IMR-90 (cell line): ENCODE measurements around the gene TEX101. TPM values are rescaled to one million over a fixed set of nuclear protein-coding genes. Genes with fewer than 3 reads are reported as not detected.

ENCODE experiments used
- ATAC-seq: fragments of 200-7000 bp; cut with Tn5 transposase; 2 replicates; pipeline ENCODE4 v1.9.1; 2020; ENCODE audit warnings: low read depth, mild to moderate bottlenecking, moderate library complexity
- BruUV-seq: library from RNA; stranded (reverse); fragments of 400-500 nt; replicated peaks from 2 replicates; lab custom pipeline; 2021; lab: Mats Ljungman, UMichigan
- CTCF ChIA-PET: fragments of 300-600 bp; formaldehyde crosslinking; extraction: SDS; loops from one replicate; lab custom pipeline; 2021; ENCODE audit warnings: antibody characterized with exemption; lab: Yijun Ruan, JAX
- POLR2A ChIA-PET: fragments of 300-600 bp; sonication (Branson Sonifier 250); formaldehyde crosslinking; loops from one replicate; lab custom pipeline; 2022; ENCODE audit warnings: antibody characterized with exemption; ENCODE audit not compliant: unreplicated experiment; lab: Charles Lee
- DNase-seq: peaks from one replicate; pipeline ENCODE4 v3.0.0; 2013
- H2AFZ ChIP-seq: replicated peaks from 2 replicates; pipeline ENCODE3; 2013; ENCODE audit warnings: low read length, mild to moderate bottlenecking; ENCODE audit not compliant: poor library complexity
- H2AK5ac ChIP-seq: 2 replicates; pipeline ENCODE4 v1.6.1; 2013; ENCODE audit warnings: low read depth, low read length, inconsistent platforms
- H2AK9ac ChIP-seq: replicated peaks from 2 replicates; pipeline ENCODE3; 2013; ENCODE audit warnings: mild to moderate bottlenecking, low read depth, low read length, moderate library complexity; ENCODE audit not compliant: poor library complexity
- H2BK120ac ChIP-seq: 2 replicates; pipeline ENCODE4 v1.6.1; 2013; ENCODE audit warnings: low read depth, low read length, inconsistent platforms
- H2BK15ac ChIP-seq: 3 replicates; pipeline ENCODE4 v1.6.1; 2013; ENCODE audit warnings: low read depth, low read length, inconsistent platforms
- H2BK20ac ChIP-seq: 2 replicates; pipeline ENCODE4 v1.6.1; 2013; ENCODE audit warnings: low read depth, mild to moderate bottlenecking, inconsistent platforms, low read length, moderate library complexity
- H2BK5ac ChIP-seq: 2 replicates; pipeline ENCODE4 v1.6.1; 2013; ENCODE audit warnings: mild to moderate bottlenecking, low read depth, low read length, inconsistent platforms; ENCODE audit not compliant: poor library complexity, severe bottlenecking
- H3K14ac ChIP-seq: replicated peaks from 2 replicates; pipeline ENCODE4 v1.6.1; 2013; ENCODE audit warnings: low read depth, low read length, inconsistent platforms
- H3K18ac ChIP-seq: 2 replicates; pipeline ENCODE4 v1.6.1; 2013; ENCODE audit warnings: low read depth, low read length, control low read depth
- H3K23ac ChIP-seq: 2 replicates; pipeline ENCODE4 v1.6.1; 2013; ENCODE audit warnings: low read depth, low read length, inconsistent platforms
- H3K27ac ChIP-seq: 2 replicates; pipeline ENCODE4 v1.5.1; 2013; ENCODE audit warnings: mild to moderate bottlenecking, control low read depth, low read length; ENCODE audit not compliant: insufficient read depth
- H3K27me3 ChIP-seq: 2 replicates; pipeline ENCODE4 v1.6.1; 2013; ENCODE audit warnings: low read length; ENCODE audit not compliant: control insufficient read depth, insufficient read depth
- H3K36me3 ChIP-seq: 2 replicates; pipeline ENCODE4 v1.6.1; 2013; ENCODE audit warnings: low read length, mixed read lengths; ENCODE audit not compliant: control insufficient read depth, insufficient read depth
- H3K4ac ChIP-seq: 2 replicates; pipeline ENCODE4 v1.6.1; 2013; ENCODE audit warnings: low read depth, low read length, inconsistent platforms
- H3K4me1 ChIP-seq: 2 replicates; pipeline ENCODE4 v1.6.1; 2013; ENCODE audit warnings: low read length, mixed read lengths; ENCODE audit not compliant: control insufficient read depth, insufficient read depth
- H3K4me2 ChIP-seq: 2 replicates; pipeline ENCODE4 v1.6.1; 2013; ENCODE audit warnings: low read depth, mild to moderate bottlenecking, control low read depth, low read length, moderate library complexity
- H3K4me3 ChIP-seq: 2 replicates; pipeline ENCODE4 v1.5.1; 2013; ENCODE audit warnings: low read depth, mild to moderate bottlenecking, control low read depth, low read length, moderate library complexity; ENCODE audit not compliant: insufficient read depth
- H3K56ac ChIP-seq: 2 replicates; pipeline ENCODE4 v1.6.1; 2013; ENCODE audit warnings: low read length, inconsistent platforms; ENCODE audit not compliant: insufficient read depth; ENCODE audit errors: extremely low read depth
- H3K79me1 ChIP-seq, 2 experiments: 2 replicates each; pipeline ENCODE4 v1.6.1; 2013; ENCODE audit warnings: low read length in 2 of 2, inconsistent platforms in 1 of 2, low read depth in 1 of 2
- H3K9ac ChIP-seq: 2 replicates; pipeline ENCODE4 v1.6.1; 2013; ENCODE audit warnings: low read depth, low read length, control low read depth
- H3K9me1 ChIP-seq: 2 replicates; pipeline ENCODE4 v1.6.1; 2013; ENCODE audit warnings: low read length, inconsistent platforms; ENCODE audit not compliant: insufficient read depth
- H3K9me3 ChIP-seq: 2 replicates; pipeline ENCODE4 v1.6.1; 2013; ENCODE audit warnings: low read length; ENCODE audit not compliant: control insufficient read depth, insufficient read depth
- H4K20me1 ChIP-seq: 2 replicates; pipeline ENCODE4 v1.6.1; 2013; ENCODE audit warnings: low read length, inconsistent platforms; ENCODE audit not compliant: insufficient read depth
- H4K5ac ChIP-seq: 2 replicates; pipeline ENCODE4 v1.6.1; 2013; ENCODE audit warnings: mild to moderate bottlenecking, low read depth, low read length, control low read depth
- H4K8ac ChIP-seq, 2 experiments: 2 replicates each; pipeline ENCODE4 v1.6.1; 2013; ENCODE audit warnings: low read depth in 2 of 2, low read length in 2 of 2, control low read depth in 1 of 2, inconsistent platforms in 1 of 2
- H4K91ac ChIP-seq: 2 replicates; pipeline ENCODE4 v1.6.1; 2013; ENCODE audit warnings: low read depth, low read length, inconsistent platforms; ENCODE audit not compliant: insufficient read depth
- CHD1 ChIP-seq: IDR thresholded peaks from 2 replicates; pipeline ENCODE4 v1.6.1; 2012; ENCODE audit warnings: low read depth, low read length, improper control_type of control experiment
- FOS ChIP-seq: fragments of 150-350 bp; IDR thresholded peaks from 2 replicates; pipeline ENCODE4 v1.6.1; 2016; ENCODE audit warnings: low read depth, low read length
- MAFK ChIP-seq: IDR thresholded peaks from 2 replicates; pipeline ENCODE4 v1.6.1; 2012; ENCODE audit warnings: low read depth, low read length, improper control_type of control experiment
- NFE2L2 ChIP-seq: fragments of 150-350 bp; IDR thresholded peaks from 2 replicates; pipeline ENCODE4 v1.6.1; 2016; ENCODE audit warnings: low read depth, mild to moderate bottlenecking, low read length
- POLR2A ChIP-seq: IDR thresholded peaks from 2 replicates; pipeline ENCODE4 v1.6.1; 2012; ENCODE audit warnings: mild to moderate bottlenecking, low read depth, low read length
- RAD21 ChIP-seq: IDR thresholded peaks from 2 replicates; pipeline ENCODE4 v1.6.1; 2012; ENCODE audit warnings: low read length, improper control_type of control experiment
- RFX5 ChIP-seq: IDR thresholded peaks from 2 replicates; pipeline ENCODE4 v1.8.0; 2012; ENCODE audit warnings: low read depth, mild to moderate bottlenecking, low read length, moderate library complexity
- SMC3 ChIP-seq: fragments of 150-350 bp; IDR thresholded peaks from 2 replicates; pipeline ENCODE4 v1.6.1; 2016; ENCODE audit warnings: low read depth, mild to moderate bottlenecking, antibody characterized with exemption, low read length, moderate library complexity
- WGBS, 2 experiments: methylation state at CpG; one replicate each; pipeline versions ENCODE4 v1.1.5 to v1.1.7; 2013; ENCODE audit warnings: missing lambda C conversion rate in 2 of 2; ENCODE audit not compliant: insufficient read length in 1 of 2; ENCODE audit errors: extremely low coverage in 2 of 2; 5-methylcytosine and 5-hydroxymethylcytosine counted together
- dilution Hi-C: fragments of 300-500 bp; cut with HindIII; formaldehyde crosslinking; loops from one replicate; pipeline ENCODE4 v1.14.3; 2018; ENCODE audit warnings: low sequenced_read_pairs; ENCODE audit not compliant: unreplicated experiment
- in situ Hi-C: fragments of 300-500 bp; cut with MboI; formaldehyde crosslinking; loops from 3 replicates; pipeline ENCODE4 v1.14.3; 2019; ENCODE audit warnings: low sequenced_read_pairs, inconsistent platforms, mixed read lengths
- intact Hi-C: fragments of 100-400 bp; cut with micrococcal nuclease; formaldehyde crosslinking; loops from 2 replicates; pipeline ENCODE4 v1.10.0; 2022
- polyA plus RNA-seq, 3 experiments: library from polyadenylated mRNA; depleted of rRNA; stranded (reverse); fragments of >200 nt; gene quantifications; 2 replicates each; pipeline ENCODE4 v1.2.3, GENCODE V29; 2012; ENCODE audit warnings: low replicate concordance in 1 of 3
- total RNA-seq: library from RNA; depleted of rRNA; stranded (reverse); fragments of >200 nt; gene quantifications from 2 replicates; pipeline ENCODE4 v1.2.3, GENCODE V29; 2012
- TF ChIP-seq, protein P1 (sequence below): fragments of 150-350 bp; IDR thresholded peaks from 2 replicates; pipeline ENCODE4 v1.6.1; 2017; ENCODE audit warnings: mild to moderate bottlenecking, antibody characterized with exemption, low read length, low read depth
- TF ChIP-seq, protein P2 (sequence below): conservative IDR thresholded peaks from 2 replicates; pipeline ENCODE4 v1.5.1; 2012; ENCODE audit warnings: mild to moderate bottlenecking, low read depth, low read length, improper control_type of control experiment

TEX101 gene
- total and polyA plus RNA-seq, 2 of the 4 experiments (the other 2 are of a cell fraction): not detected

DNA sequence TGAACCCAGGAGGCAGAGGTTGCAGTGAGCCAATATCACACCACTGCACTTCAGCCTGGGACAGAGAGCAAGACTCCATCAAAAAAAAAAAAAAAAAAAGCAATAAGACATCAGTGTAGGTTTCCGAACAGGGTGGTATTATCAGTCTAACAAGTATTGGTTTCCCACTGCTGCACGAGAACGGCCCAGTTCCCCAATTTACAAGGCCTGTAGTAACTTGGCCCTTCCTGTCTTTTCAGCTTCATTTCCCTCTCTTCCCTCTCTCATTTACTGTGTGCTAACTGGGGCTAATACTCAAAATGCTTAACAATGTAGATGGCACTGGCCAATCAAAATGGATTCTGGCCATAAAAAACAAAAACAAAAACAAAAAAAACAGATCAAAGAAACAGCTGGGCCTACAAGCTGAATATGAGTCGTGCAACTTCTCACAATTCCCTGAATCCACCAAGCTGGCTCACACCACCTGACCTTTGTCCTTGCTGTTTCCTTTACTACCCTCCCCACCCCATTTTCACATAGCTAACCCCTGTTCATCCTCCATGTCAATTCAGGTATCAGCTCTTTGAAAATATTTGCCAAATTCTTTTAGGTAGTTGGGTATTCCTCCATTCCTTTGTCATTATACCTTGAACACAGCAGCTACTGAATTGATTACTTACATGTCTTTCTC is 2.4 kb downstream of the TEX101 start:
- H3K56ac ChIP-seq: no peak overlapping the region
- H3K9me1 ChIP-seq: no peaks in the 10 kb centered on the region
- no peak overlapping the region for H4K8ac ChIP-seq
- H2BK15ac ChIP-seq: no peak overlapping the region
- no peak overlapping the region for H4K5ac ChIP-seq
- no peak overlapping the region for H2BK5ac ChIP-seq
- no peak overlapping the region for H3K4me2 ChIP-seq
- no TSS peak for BruUV-seq
- no peak overlapping the region for H3K14ac ChIP-seq
- no peak overlapping the region for H3K27ac ChIP-seq
- H3K23ac ChIP-seq: no peak overlapping the region
- no peak for ATAC-seq
- H3K9ac ChIP-seq: no peak overlapping the region
- no peak overlapping the region for H3K18ac ChIP-seq
- H3K9me3 ChIP-seq: peaks cover 6% of the 10 kb centered on the region
- no peak overlapping the region for H2AK9ac ChIP-seq
- ChIA-PET CTCF (interaction anchor here (1.2 to 1.6 kb wide), 3 partner anchors 9 to 22 kb away, joined by 4 to 5 read pairs (median 4); no protein-coding TSS in a partner anchor), POLR2A (no interaction called here)
- H3K4ac ChIP-seq: no peak overlapping the region
- no peaks in the 10 kb centered on the region for H4K20me1 ChIP-seq
- in situ Hi-C loops (no loop called here), intact Hi-C loops (no loop called here), dilution Hi-C loops (no loop called here)
- H2AK5ac ChIP-seq: no peak overlapping the region
- no peak overlapping the region for H3K4me3 ChIP-seq
- no peaks in the 10 kb centered on the region for H3K4me1 ChIP-seq
- H2BK120ac ChIP-seq: no peak overlapping the region
- H2BK20ac ChIP-seq: no peak overlapping the region
- peaks cover 37% of the 10 kb centered on the region for H3K27me3 ChIP-seq
- TF ChIP-seq, protein P1, sequence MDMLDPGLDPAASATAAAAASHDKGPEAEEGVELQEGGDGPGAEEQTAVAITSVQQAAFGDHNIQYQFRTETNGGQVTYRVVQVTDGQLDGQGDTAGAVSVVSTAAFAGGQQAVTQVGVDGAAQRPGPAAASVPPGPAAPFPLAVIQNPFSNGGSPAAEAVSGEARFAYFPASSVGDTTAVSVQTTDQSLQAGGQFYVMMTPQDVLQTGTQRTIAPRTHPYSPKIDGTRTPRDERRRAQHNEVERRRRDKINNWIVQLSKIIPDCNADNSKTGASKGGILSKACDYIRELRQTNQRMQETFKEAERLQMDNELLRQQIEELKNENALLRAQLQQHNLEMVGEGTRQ: no peak
- TF ChIP-seq, protein P2, sequence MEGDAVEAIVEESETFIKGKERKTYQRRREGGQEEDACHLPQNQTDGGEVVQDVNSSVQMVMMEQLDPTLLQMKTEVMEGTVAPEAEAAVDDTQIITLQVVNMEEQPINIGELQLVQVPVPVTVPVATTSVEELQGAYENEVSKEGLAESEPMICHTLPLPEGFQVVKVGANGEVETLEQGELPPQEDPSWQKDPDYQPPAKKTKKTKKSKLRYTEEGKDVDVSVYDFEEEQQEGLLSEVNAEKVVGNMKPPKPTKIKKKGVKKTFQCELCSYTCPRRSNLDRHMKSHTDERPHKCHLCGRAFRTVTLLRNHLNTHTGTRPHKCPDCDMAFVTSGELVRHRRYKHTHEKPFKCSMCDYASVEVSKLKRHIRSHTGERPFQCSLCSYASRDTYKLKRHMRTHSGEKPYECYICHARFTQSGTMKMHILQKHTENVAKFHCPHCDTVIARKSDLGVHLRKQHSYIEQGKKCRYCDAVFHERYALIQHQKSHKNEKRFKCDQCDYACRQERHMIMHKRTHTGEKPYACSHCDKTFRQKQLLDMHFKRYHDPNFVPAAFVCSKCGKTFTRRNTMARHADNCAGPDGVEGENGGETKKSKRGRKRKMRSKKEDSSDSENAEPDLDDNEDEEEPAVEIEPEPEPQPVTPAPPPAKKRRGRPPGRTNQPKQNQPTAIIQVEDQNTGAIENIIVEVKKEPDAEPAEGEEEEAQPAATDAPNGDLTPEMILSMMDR: no peak
- TF ChIP-seq RFX5 (no peak), RAD21 (no peak), POLR2A (no peak), SMC3 (no peak), NFE2L2 (no peak), MAFK (no peak), FOS (no peak), CHD1 (no peak)
- no peaks in the 10 kb centered on the region for H3K79me1 ChIP-seq
- WGBS, 2 experiments: 63% methylated on average over 1 of the region's 4 CpGs; no CpG with 5 or more reads in 1 of the 2 experiments
- no peaks in the 10 kb centered on the region for H3K36me3 ChIP-seq
- no peak overlapping the region for H2AFZ ChIP-seq
- H4K91ac ChIP-seq: no peak overlapping the region
- no peak for DNase-seq
